Effector memory CD4-positive, alpha-beta T cell (primary cell): ENCODE data around the gene ZNF620.

ENCODE experiments used
- DNase-seq, 3 donors: peaks; one replicate each; pipeline ENCODE4 v3.0.0-alpha.2; 2020
- H3K27ac ChIP-seq: 2 replicates; pipeline ENCODE4 v1.7.0; 2013; ENCODE audit warnings: mild to moderate bottlenecking, low read length, moderate library complexity; ENCODE audit not compliant: insufficient read depth, poor library complexity, severe bottlenecking
- H3K27me3 ChIP-seq: replicated peaks from 2 replicates; pipeline ENCODE4 v1.7.0; 2013; ENCODE audit warnings: mild to moderate bottlenecking, low read length; ENCODE audit not compliant: insufficient read depth, control insufficient read depth, poor library complexity, severe bottlenecking
- H3K36me3 ChIP-seq: 2 replicates; pipeline ENCODE4 v1.7.0; 2013; ENCODE audit warnings: mild to moderate bottlenecking, low read length, moderate library complexity; ENCODE audit not compliant: control insufficient read depth, insufficient read depth
- H3K4me1 ChIP-seq: 2 replicates; pipeline ENCODE4 v1.7.0; 2013; ENCODE audit warnings: low read length, mild to moderate bottlenecking; ENCODE audit not compliant: control insufficient read depth, insufficient read depth, poor library complexity, severe bottlenecking
- H3K4me3 ChIP-seq: 2 replicates; pipeline ENCODE4 v1.7.0; 2013; ENCODE audit warnings: low read length, low read depth, mild to moderate bottlenecking; ENCODE audit not compliant: insufficient read depth, poor library complexity, severe bottlenecking
- H3K9me3 ChIP-seq: 2 replicates; pipeline ENCODE4 v1.7.0; 2013; ENCODE audit warnings: mild to moderate bottlenecking, low read length, moderate library complexity; ENCODE audit not compliant: control insufficient read depth

The ZNF620 gene

GRCh38 chr3:40499952-40500351 is 5.9 kb upstream of the ZNF620 start:
- Histone ChIP-seq H3K4me1 (no peaks in the 10 kb centered on the region), H3K9me3 (no peaks in the 10 kb centered on the region), H3K4me3 (no peak overlapping the region), H3K27me3 (no peaks in the 10 kb centered on the region), H3K27ac (no peak overlapping the region), H3K36me3 (no peaks in the 10 kb centered on the region)
- no peak for DNase-seq

- no peaks in the 10 kb centered on the region for H3K9me3 ChIP-seq
- H3K27ac ChIP-seq: no peak overlapping the region
- H3K4me1 ChIP-seq: no peaks in the 10 kb centered on the region
- H3K27me3 ChIP-seq: no peaks in the 10 kb centered on the region
- H3K4me3 ChIP-seq: no peak overlapping the region
- H3K36me3 ChIP-seq: no peaks in the 10 kb centered on the region
- no peak for DNase-seq
Measured at GRCh38 chr3:40502034-40502433, 3.8 kb upstream of the ZNF620 start.

- Histone ChIP-seq H3K27ac (no peak overlapping the region), H3K36me3 (no peaks in the 10 kb centered on the region), H3K4me3 (no peak overlapping the region), H3K9me3 (no peaks in the 10 kb centered on the region), H3K27me3 (no peaks in the 10 kb centered on the region), H3K4me1 (no peaks in the 10 kb centered on the region)
- no peak for DNase-seq
Measured at GRCh38 chr3:40504636-40505430, 1.0 kb upstream of the ZNF620 start.

GRCh38 chr3:40511031-40511718 is 5.3 kb downstream of the ZNF620 start:
- Histone ChIP-seq H3K36me3 (no peaks in the 10 kb centered on the region), H3K27ac (no peak overlapping the region), H3K4me1 (no peaks in the 10 kb centered on the region), H3K27me3 (no peaks in the 10 kb centered on the region), H3K4me3 (no peak overlapping the region), H3K9me3 (no peaks in the 10 kb centered on the region)
- DNase-seq: no peak

- no peak overlapping the region for H3K4me3 ChIP-seq
- no peaks in the 10 kb centered on the region for H3K27me3 ChIP-seq
- H3K4me1 ChIP-seq: no peaks in the 10 kb centered on the region
- H3K36me3 ChIP-seq: no peaks in the 10 kb centered on the region
- no peak overlapping the region for H3K27ac ChIP-seq
- no peak for DNase-seq
- H3K9me3 ChIP-seq: no peaks in the 10 kb centered on the region
Measured at GRCh38 chr3:40516201-40516600, 10.4 kb downstream of the ZNF620 start.

- no peaks in the 10 kb centered on the region for H3K9me3 ChIP-seq
- H3K4me1 ChIP-seq: no peaks in the 10 kb centered on the region
- DNase-seq: no peak
- no peak overlapping the region for H3K4me3 ChIP-seq
- H3K27ac ChIP-seq: no peak overlapping the region
- no peaks in the 10 kb centered on the region for H3K36me3 ChIP-seq
- no peaks in the 10 kb centered on the region for H3K27me3 ChIP-seq
Measured at GRCh38 chr3:40518067-40518466, 12.2 kb downstream of the ZNF620 start.

GRCh38 chr3:40518848-40519247 is 13.0 kb downstream of the ZNF620 start:
- no peaks in the 10 kb centered on the region for H3K27me3 ChIP-seq
- no peaks in the 10 kb centered on the region for H3K9me3 ChIP-seq
- H3K27ac ChIP-seq: no peak overlapping the region
- no peak for DNase-seq
- H3K36me3 ChIP-seq: no peaks in the 10 kb centered on the region
- H3K4me3 ChIP-seq: no peak overlapping the region
- H3K4me1 ChIP-seq: no peaks in the 10 kb centered on the region

- Histone ChIP-seq H3K9me3 (no peaks in the 10 kb centered on the region), H3K4me3 (no peak overlapping the region), H3K36me3 (no peaks in the 10 kb centered on the region), H3K27me3 (no peaks in the 10 kb centered on the region), H3K4me1 (peaks cover 6% of the 10 kb centered on the region), H3K27ac (no peak overlapping the region)
- DNase-seq: no peak
Measured at GRCh38 chr3:40521254-40521653, 15.4 kb downstream of the ZNF620 start.

GRCh38 chr3:40523781-40524180 is 17.9 kb downstream of the ZNF620 start:
- Histone ChIP-seq H3K4me3 (peak overlapping the region; percentile 63), H3K36me3 (no peaks in the 10 kb centered on the region), H3K27ac (no peak overlapping the region)

GRCh38 chr3:40524222-40524567 is 18.4 kb downstream of the ZNF620 start:
- Histone ChIP-seq H3K27me3 (no peaks in the 10 kb centered on the region), H3K9me3 (no peaks in the 10 kb centered on the region), H3K27ac (peak overlapping the region; percentile 64), H3K4me3 (peak overlapping the region; percentile 63), H3K36me3 (no peaks in the 10 kb centered on the region), H3K4me1 (peaks cover 6% of the 10 kb centered on the region)
- no peak for DNase-seq

More at GRCh38 chr3:40523781-40524180, 17.9 kb downstream of the ZNF620 start:
- H3K4me1 ChIP-seq: peaks cover 6% of the 10 kb centered on the region
- no peak for DNase-seq
- H3K9me3 ChIP-seq: no peaks in the 10 kb centered on the region
- no peaks in the 10 kb centered on the region for H3K27me3 ChIP-seq
